IPS-20b (cell line): ENCODE results near the gene DOCK3.
"Not testable (repeated sequence)": the region's sequence is repeated elsewhere in the genome, so short reads cannot be mapped to it uniquely, and the experiment has no call there.

Experiments
- H3K27ac ChIP-seq: one replicate; pipeline ENCODE4 v1.5.1; 2013; ENCODE audit warnings: low read length
- H3K27me3 ChIP-seq: 2 replicates; pipeline ENCODE4 v1.6.1; 2013; ENCODE audit warnings: mild to moderate bottlenecking, low read length, inconsistent platforms; ENCODE audit not compliant: insufficient read depth
- H3K36me3 ChIP-seq: 2 replicates; pipeline ENCODE4 v1.6.1; 2013; ENCODE audit warnings: low read depth, mild to moderate bottlenecking, inconsistent platforms, low read length, moderate library complexity; ENCODE audit not compliant: insufficient read depth
- H3K4me1 ChIP-seq: 2 replicates; pipeline ENCODE4 v1.6.1; 2013; ENCODE audit warnings: mild to moderate bottlenecking, control low read depth, inconsistent platforms, low read length, moderate library complexity; ENCODE audit not compliant: insufficient read depth
- H3K4me3 ChIP-seq: 2 replicates; pipeline ENCODE4 v1.5.1; 2013; ENCODE audit warnings: mild to moderate bottlenecking, low read length, inconsistent platforms
- H3K9ac ChIP-seq: 2 replicates; pipeline ENCODE4 v1.6.1; 2013; ENCODE audit warnings: low read depth, mild to moderate bottlenecking, inconsistent platforms, low read length, moderate library complexity
- H3K9me3 ChIP-seq: 2 replicates; pipeline ENCODE4 v1.6.1; 2013; ENCODE audit warnings: mild to moderate bottlenecking, low read depth, low read length, inconsistent platforms; ENCODE audit not compliant: insufficient read depth

DOCK3 gene

DNA sequence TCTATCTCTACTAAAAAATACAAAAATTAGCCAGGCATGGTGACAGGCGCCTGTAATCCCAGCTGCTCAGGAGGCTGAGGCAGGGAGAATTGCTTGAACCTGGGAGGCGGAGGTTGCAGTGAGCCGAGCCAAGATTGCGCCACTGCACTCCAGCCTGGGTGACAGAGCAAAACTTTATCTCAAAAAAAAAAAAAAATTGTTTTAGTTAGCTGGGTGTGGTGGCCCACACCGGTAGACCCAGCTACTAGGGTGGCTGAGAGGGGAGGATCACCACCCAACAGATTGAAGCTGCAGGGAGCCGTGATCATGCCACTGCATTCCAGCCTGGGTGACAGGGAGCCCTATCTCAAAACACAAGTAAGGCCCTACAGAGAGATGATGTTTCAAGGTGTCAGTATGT lies 712.6 kb downstream of the DOCK3 start:
- Histone ChIP-seq H3K4me1 (peaks cover 23% of the 10 kb centered on the region), H3K36me3 (peaks cover 47% of the 10 kb centered on the region), H3K4me3 (0 out of 2 replicates have a peak overlapping the region, but pooled peaks have one; percentile 21)
- H3K27me3 ChIP-seq, H3K9me3 ChIP-seq, H3K9ac ChIP-seq, H3K27ac ChIP-seq: not testable (repeated sequence)

DNA sequence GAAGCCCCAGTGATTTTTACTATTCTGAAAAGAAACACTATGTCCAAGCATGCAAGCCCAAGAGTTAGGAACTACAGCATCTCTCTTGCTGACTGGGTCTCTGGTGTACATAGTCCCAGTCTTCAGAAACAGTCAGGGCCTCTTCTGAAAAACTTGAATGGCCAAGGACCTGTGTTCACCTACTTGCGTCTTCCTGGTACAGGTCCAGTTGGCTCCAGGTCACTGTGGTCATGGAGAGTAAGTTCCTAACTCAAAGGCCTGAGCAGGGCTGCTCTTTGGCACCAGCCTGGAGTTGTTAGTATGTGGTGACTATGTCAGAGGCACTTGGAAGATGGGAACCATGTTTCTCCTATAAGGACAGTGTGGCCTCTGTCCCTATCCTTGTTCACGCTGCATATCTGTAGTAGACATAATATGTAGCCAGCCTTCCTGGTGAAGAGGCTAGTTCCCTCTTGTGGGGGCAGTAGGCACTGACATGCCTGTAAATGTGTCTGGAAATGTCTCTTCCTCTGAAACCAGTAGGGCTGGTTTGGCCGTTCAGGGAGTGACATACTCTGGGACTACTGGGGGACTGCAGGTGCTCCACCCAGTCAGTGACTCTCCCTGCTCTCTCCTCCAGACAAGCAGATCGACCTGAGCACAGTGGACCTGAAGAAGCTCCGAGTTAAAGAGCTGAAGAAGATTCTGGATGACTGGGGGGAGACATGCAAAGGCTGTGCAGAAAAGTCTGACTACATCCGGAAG lies 713.7 kb downstream of the DOCK3 start:
- H3K9ac ChIP-seq: no peak overlapping the region
- H3K9me3 ChIP-seq: no peaks in the 10 kb centered on the region
- H3K27ac ChIP-seq: no peak overlapping the region
- peaks cover 19% of the 10 kb centered on the region for H3K4me1 ChIP-seq
- peaks cover 58% of the 10 kb centered on the region for H3K36me3 ChIP-seq
- no peaks in the 10 kb centered on the region for H3K27me3 ChIP-seq
- H3K4me3 ChIP-seq: no peak overlapping the region

DNA sequence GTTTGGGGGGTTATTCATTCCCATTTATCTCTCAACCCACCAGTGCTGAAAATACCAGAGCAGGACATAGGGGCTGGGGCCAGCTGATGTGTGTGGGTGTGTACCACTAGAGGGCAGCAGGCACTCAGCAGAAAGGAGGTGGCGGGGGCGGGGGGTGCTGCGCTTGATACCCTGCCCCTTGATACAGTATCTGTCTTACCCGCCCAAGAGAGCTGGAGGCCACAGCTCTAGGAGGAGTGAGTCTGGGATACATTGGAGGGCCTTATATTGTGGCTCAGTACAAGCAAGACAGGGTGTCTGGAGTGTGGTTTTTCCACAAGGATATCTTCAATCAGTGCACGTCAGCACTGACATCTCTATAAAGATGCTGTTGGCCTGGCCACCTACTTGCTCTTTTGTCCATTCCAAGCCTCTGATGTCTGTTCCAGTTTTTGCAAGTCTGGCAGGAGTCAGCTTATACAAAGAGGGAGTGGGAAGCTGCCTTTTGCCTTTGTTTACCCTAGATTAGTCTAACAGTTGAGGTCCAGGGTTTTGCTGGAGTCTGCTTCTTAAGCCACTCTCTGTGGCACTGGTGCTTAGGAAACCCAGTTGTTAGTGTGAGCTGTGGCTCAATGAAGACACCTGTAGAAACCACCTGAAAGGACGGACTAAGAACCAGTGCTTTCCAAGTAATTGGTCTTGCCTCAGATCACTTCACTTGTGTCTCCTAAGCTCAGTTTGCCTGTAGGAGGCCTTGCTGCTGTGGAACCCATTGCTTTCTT lies 714.9 kb downstream of the DOCK3 start:
- Histone ChIP-seq H3K27me3 (no peaks in the 10 kb centered on the region), H3K4me1 (peaks cover 15% of the 10 kb centered on the region; the same call in 1 of the 2 replicates), H3K9me3 (peaks cover 4% of the 10 kb centered on the region; the same call in 1 of the 2 replicates), H3K4me3 (no peak overlapping the region), H3K36me3 (peaks cover 70% of the 10 kb centered on the region), H3K9ac (no peak overlapping the region), H3K27ac (no peak overlapping the region)

DNA sequence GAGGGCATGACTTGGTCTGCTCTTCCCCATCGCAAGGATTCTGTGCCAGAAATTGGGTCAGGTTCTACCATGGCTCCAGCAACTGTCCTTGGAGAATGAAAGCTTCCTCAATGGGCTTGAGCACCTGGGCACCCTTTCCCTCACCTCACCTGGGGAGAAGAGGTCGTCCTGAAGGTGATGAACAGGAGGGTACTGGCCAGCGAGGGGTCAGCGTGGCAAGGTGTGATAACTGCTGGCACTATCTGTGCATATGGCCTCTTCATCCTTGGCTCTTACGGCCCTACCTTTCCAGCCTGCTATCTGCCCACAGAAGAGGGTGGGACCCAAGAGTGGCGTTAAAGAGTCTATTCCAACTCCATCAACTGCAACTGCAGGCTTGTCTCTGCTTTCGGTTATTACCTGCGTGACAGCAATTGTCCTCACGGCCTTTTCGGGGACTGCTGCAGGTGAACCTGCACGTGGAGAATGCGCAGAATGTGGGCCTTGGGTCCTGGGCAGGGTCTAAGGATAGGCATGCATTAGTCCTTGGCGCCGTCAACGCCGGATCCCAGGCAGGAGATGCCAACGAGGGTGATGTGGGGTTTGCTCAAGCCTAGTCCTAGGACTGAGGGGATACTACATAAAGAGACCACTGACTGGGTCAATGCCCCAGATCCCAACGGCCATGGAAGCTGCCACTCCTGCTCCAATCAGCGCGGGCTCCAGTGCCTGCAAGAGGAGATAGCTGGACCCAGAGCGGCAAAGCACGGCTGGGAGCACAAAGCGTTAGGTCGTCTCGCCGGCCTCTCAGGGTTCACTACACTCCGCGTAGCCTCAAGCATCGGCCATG lies 715.7 kb downstream of the DOCK3 start:
- Histone ChIP-seq H3K4me1 (peaks cover 15% of the 10 kb centered on the region; the same call in 1 of the 2 replicates), H3K36me3 (peaks cover 78% of the 10 kb centered on the region), H3K9ac (peak overlapping the region; percentile 73), H3K27me3 (no peaks in the 10 kb centered on the region), H3K9me3 (peaks cover 4% of the 10 kb centered on the region; the same call in 1 of the 2 replicates), H3K4me3 (peak overlapping the region; percentile 55), H3K27ac (no peak overlapping the region)

DNA sequence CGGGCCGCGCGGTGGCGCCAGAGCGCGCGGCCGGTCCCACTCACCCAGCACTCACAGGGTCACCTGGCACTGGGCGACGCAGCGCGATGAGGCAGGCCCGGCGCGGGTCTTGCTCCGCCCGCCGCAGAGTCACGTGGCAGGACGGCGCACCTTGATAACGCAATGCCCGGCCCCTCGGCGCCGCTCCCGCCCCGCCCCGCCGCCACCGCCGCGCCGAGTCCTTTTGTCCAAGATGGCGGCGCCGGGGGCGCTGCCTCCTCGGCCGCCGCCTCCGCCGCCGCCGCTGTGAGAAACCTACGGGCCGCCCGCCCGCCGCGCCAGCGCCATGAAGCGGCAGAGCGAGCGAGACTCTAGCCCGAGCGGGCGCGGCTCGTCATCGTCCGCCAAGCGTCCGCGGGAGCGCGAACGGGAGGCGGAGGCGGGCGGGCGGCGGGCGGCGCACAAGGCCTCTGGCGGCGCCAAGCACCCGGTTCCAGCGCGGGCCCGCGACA lies 716.4 kb downstream of the DOCK3 start, which contains the start of gene RBM15B:
TSS of gene RBM15B (plus strand) at position 211 of the 491 bp plus-strand sequence. CDS start at position 326, 115 bp downstream.
- Histone ChIP-seq H3K9me3 (peaks cover 4% of the 10 kb centered on the region; the same call in 1 of the 2 replicates), H3K36me3 (peaks cover 83% of the 10 kb centered on the region), H3K27me3 (no peaks in the 10 kb centered on the region), H3K4me3 (peak within 1 kb of the TSS; percentile 71), H3K9ac (peak within 1 kb of the TSS; percentile 86), H3K4me1 (peaks cover 15% of the 10 kb centered on the region; the same call in 1 of the 2 replicates), H3K27ac (no peak within 1 kb of the TSS)

DNA sequence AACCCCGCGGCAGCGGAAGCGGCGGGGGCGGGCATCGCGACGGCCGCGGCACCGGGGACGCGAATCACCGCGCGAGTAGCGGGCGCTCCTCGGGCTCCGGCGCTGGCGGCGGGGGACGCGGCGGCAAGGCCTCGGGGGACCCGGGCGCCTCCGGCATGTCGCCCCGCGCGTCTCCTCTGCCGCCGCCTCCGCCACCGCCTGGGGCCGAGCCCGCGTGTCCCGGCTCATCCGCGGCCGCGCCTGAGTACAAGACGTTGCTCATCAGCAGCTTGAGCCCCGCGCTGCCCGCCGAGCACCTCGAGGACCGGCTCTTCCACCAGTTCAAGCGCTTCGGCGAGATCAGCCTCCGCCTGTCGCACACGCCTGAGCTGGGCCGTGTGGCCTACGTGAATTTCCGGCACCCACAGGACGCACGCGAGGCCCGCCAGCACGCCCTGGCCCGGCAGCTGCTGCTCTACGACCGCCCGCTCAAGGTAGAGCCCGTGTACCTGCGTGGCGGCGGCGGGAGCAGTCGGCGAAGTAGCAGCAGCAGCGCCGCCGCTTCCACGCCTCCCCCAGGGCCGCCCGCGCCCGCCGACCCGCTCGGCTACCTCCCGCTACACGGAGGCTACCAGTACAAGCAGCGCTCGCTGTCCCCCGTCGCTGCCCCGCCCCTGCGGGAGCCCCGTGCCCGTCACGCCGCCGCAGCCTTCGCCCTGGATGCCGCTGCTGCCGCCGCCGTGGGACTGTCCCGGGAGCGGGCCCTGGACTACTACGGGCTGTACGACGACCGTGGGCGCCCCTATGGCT lies 717.0 kb downstream of the DOCK3 start:
- Histone ChIP-seq H3K4me1 (0 out of 2 replicates have a peak, but pooled peaks cover 9% of the 10 kb centered on the region), H3K36me3 (peaks cover 83% of the 10 kb centered on the region), H3K4me3 (peak overlapping the region; percentile 71), H3K9ac (peak overlapping the region; percentile 86), H3K27me3 (no peaks in the 10 kb centered on the region), H3K9me3 (peaks cover 4% of the 10 kb centered on the region; the same call in 1 of the 2 replicates), H3K27ac (no peak overlapping the region)

DNA sequence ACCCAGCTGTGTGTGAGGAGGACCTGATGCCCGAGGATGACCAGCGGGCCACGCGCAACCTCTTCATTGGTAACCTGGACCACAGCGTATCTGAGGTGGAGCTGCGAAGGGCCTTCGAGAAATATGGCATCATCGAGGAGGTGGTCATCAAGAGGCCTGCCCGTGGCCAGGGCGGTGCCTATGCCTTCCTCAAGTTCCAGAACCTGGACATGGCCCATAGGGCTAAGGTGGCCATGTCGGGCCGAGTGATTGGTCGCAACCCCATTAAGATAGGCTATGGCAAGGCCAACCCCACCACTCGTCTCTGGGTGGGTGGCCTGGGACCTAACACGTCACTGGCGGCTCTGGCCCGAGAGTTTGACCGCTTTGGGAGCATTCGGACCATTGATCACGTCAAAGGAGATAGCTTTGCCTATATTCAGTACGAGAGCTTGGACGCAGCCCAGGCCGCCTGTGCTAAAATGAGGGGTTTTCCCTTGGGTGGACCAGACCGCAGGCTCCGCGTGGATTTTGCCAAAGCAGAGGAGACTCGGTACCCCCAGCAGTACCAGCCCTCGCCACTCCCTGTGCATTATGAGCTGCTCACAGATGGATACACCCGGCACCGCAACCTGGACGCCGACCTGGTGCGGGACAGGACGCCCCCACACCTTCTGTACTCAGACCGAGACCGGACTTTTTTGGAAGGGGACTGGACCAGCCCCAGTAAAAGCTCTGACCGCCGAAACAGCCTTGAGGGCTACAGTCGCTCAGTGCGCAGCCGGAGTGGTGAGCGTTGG lies 717.8 kb downstream of the DOCK3 start:
- 0 out of 2 replicates have a peak, but pooled peaks cover 9% of the 10 kb centered on the region for H3K4me1 ChIP-seq
- peaks cover 86% of the 10 kb centered on the region for H3K36me3 ChIP-seq
- peak overlapping the region; percentile 86; the same call in 1 of the 2 replicates for H3K9ac ChIP-seq
- H3K27me3 ChIP-seq: no peaks in the 10 kb centered on the region
- peak overlapping the region; percentile 71 for H3K4me3 ChIP-seq
- H3K9me3 ChIP-seq: peaks cover 4% of the 10 kb centered on the region; the same call in 1 of the 2 replicates
- H3K27ac ChIP-seq: no peak overlapping the region

DNA sequence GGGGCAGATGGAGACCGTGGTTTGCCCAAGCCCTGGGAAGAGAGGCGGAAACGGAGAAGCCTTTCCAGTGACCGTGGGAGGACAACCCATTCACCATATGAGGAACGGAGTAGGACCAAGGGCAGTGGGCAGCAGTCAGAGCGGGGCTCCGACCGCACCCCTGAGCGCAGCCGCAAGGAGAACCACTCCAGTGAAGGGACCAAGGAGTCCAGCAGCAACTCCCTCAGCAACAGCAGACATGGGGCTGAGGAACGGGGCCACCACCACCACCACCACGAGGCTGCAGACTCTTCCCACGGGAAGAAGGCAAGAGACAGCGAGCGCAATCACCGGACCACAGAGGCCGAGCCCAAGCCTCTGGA lies 718.4 kb downstream of the DOCK3 start:
- H3K27me3 ChIP-seq: no peaks in the 10 kb centered on the region
- H3K9ac ChIP-seq: no peak overlapping the region
- peaks cover 4% of the 10 kb centered on the region; the same call in 1 of the 2 replicates for H3K9me3 ChIP-seq
- H3K4me1 ChIP-seq: 0 out of 2 replicates have a peak, but pooled peaks cover 9% of the 10 kb centered on the region
- H3K4me3 ChIP-seq: peak overlapping the region; percentile 71; the same call in 1 of the 2 replicates
- no peak overlapping the region for H3K27ac ChIP-seq
- H3K36me3 ChIP-seq: peaks cover 86% of the 10 kb centered on the region

DNA sequence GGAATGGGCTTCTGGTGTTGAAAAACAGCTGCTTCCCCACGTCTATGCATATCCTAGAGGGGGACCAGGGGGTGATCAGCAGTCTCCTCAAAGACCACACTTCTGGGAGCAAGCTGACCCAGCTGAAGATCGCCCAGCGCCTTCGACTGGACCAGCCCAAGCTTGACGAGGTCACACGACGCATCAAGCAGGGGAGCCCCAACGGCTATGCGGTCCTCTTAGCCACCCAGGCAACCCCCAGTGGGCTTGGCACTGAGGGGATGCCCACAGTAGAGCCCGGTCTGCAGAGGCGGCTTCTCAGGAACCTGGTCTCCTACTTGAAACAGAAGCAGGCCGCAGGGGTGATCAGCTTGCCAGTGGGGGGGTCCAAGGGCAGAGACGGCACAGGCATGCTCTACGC lies 718.8 kb downstream of the DOCK3 start:
- H3K9me3 ChIP-seq: peaks cover 4% of the 10 kb centered on the region; the same call in 1 of the 2 replicates
- 0 out of 2 replicates have a peak, but pooled peaks cover 9% of the 10 kb centered on the region for H3K4me1 ChIP-seq
- H3K27me3 ChIP-seq: no peaks in the 10 kb centered on the region
- H3K4me3 ChIP-seq: 0 out of 2 replicates have a peak overlapping the region, but pooled peaks have one; percentile 42
- no peak overlapping the region for H3K9ac ChIP-seq
- peaks cover 86% of the 10 kb centered on the region for H3K36me3 ChIP-seq
- H3K27ac ChIP-seq: no peak overlapping the region

DNA sequence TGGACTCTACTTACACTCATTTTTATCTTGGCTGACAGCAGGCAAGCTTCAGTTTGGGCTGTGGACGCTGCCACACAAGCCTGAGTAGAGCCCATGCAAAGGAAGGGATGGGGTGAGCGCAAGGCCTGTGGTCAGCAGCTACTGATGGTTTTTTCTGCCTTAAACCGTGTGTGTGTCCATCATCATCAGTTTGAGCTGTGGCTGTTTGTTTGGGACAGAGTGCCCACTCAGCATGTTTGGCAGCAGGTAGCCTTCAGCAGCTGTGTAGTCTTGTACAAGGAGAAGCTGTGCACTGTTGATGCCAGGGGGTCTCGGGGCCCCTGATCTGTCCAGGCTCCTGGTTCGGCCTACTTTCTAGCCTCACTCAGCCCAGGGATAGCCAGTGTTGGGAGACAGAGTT lies 719.8 kb downstream of the DOCK3 start:
- Histone ChIP-seq H3K27ac (no peak overlapping the region), H3K4me1 (0 out of 2 replicates have a peak, but pooled peaks cover 9% of the 10 kb centered on the region), H3K9ac (no peak overlapping the region), H3K4me3 (peak overlapping the region; percentile 42; the same call in 1 of the 2 replicates), H3K9me3 (peaks cover 4% of the 10 kb centered on the region; the same call in 1 of the 2 replicates), H3K27me3 (no peaks in the 10 kb centered on the region), H3K36me3 (peaks cover 86% of the 10 kb centered on the region)
